Memory B cell (primary cell): ENCODE measurements around the gene DKK2.
"Not testable (repeated sequence)": the region's sequence is repeated elsewhere in the genome, so short reads cannot be mapped to it uniquely, and the experiment has no call there.

Experiments used
- ATAC-seq: fragments of 150-1000 bp; cut with Tn5 transposase; 2 replicates; pipeline ENCODE4 v1.10.0; 2021; ENCODE audit warnings: low read depth, mild to moderate bottlenecking, moderate library complexity
- DNase-seq, 2 donors: peaks; one replicate each; pipeline ENCODE4 v3.0.0; 2022; ENCODE audit warnings: low spot score in 2 of 2
- H3K27ac Mint-ChIP-seq: one replicate; pipeline ENCODE4 v1.8.0; 2022; ENCODE audit warnings: mild to moderate bottlenecking, moderate library complexity, mixed read lengths
- H3K27me3 Mint-ChIP-seq: one replicate; pipeline ENCODE4 v1.8.0; 2022; ENCODE audit warnings: mixed read lengths
- H3K36me3 Mint-ChIP-seq: one replicate; pipeline ENCODE4 v1.8.0; 2022; ENCODE audit warnings: mild to moderate bottlenecking, mixed read lengths
- H3K4me1 Mint-ChIP-seq: one replicate; pipeline ENCODE4 v1.8.0; 2022; ENCODE audit warnings: mixed read lengths
- H3K4me3 Mint-ChIP-seq: one replicate; pipeline ENCODE4 v1.8.0; 2022; ENCODE audit warnings: mild to moderate bottlenecking, moderate library complexity, mixed read lengths
- H3K9me3 Mint-ChIP-seq: one replicate; pipeline ENCODE4 v1.8.0; 2022; ENCODE audit warnings: mixed read lengths

Gene DKK2

DNA sequence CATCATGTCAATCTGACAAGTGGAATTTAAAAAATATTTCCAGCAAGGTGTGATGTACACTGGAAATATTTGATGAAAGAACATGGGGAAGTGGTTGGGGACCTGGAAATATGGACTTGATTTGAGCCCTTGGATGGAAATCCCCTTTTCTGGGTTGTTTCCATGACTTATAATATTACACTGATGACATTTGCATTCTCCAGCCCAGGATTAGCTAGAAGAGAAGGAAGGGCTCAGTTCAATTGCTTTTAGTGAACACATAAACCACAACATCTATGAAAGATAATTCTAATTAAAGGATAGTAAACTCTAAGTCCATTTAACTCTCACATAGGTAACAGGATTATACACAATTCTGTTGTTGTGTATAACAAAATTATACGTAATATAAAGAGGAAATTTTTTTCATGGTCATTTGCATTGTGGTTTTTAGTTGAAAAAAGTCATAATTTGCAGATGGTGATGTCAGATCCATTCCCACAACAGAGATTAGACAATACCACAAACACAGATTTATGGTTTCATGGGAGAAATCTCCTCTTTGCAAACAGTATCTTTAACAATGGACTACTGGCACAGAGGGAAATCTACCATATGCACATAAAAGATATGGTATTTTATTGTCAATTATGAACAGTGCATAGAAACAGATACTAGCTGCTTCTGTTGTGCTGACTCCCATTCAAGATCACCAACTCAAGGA, 126.5 kb downstream of the DKK2 start:
- Mint-ChIP-seq H3K4me1 (no peaks in the 10 kb centered on the region), H3K9me3 (no peaks in the 10 kb centered on the region), H3K27ac (no peak overlapping the region), H3K27me3 (no peaks in the 10 kb centered on the region), H3K4me3 (no peak overlapping the region), H3K36me3 (no peaks in the 10 kb centered on the region)
- ATAC-seq (no peak), DNase-seq (no peak)

DNA sequence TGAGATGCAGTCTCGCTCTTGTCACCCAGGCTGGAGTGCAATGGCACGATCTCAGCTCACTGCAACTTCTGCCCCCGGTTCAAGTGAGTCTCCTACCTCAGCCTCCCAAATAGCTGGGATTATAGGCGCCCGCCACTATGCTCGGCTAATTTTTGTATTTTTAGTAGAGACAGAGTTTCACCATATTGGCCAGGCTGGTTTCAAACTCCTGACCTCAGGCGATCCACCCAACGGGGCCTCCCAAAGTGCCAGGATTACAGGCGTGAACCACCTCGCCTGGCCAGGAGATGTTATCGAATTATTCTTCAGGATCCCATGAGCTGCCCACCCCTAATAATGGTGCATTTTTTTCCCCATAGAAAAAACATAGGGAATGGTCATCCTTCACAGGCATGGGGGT, 128.1 kb downstream of the DKK2 start:
- not testable (repeated sequence) for ATAC-seq, DNase-seq, H3K27ac Mint-ChIP-seq, H3K4me3 Mint-ChIP-seq, H3K27me3 Mint-ChIP-seq, H3K9me3 Mint-ChIP-seq, H3K36me3 Mint-ChIP-seq, H3K4me1 Mint-ChIP-seq

DNA sequence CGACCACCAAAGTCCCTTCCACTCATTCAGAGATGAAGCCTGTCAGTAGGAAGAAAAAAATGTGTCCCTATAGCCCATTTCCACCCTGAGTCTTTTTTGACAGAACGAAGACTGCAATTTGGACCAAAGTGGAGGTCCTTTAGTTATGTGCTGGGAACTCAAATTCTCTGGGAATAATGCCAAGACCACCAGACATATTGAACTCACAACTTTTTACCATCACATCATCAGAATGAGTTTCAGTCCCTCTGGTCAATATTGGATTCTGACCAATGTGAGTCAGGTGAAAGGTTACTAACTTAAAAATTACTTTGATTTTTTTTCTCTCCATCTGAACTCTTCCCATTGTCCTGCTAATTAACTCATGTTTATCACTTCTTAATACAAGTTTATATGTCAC, 128.9 kb downstream of the DKK2 start:
- H3K27me3 Mint-ChIP-seq = no peaks in the 10 kb centered on the region
- no peaks in the 10 kb centered on the region for H3K36me3 Mint-ChIP-seq
- H3K4me1 Mint-ChIP-seq = no peaks in the 10 kb centered on the region
- ATAC-seq (no peak), DNase-seq (no peak)
- no peaks in the 10 kb centered on the region for H3K9me3 Mint-ChIP-seq
- H3K4me3 Mint-ChIP-seq = no peak overlapping the region
- H3K27ac Mint-ChIP-seq = no peak overlapping the region

DNA sequence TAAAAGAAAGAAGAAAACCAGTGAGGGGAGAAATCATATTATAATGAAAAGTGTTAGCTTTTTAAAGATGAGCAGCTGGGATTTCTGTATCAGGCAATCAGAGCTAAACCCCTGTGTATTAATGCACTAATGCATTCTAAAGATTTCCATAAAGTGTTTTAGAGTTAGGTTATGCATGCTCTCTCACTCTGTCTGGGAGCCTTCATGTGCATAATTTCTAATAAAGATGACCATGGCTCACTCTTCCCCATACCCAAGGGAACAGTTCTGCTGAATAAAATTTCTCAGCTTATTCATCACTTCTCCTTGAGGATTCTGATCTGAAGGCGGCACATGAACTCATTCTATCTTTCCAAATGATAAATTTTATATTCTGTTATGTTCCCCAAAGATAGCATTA, 129.4 kb downstream of the DKK2 start:
- H3K9me3 Mint-ChIP-seq = peaks cover 1% of the 10 kb centered on the region
- no peak overlapping the region for H3K27ac Mint-ChIP-seq

DNA sequence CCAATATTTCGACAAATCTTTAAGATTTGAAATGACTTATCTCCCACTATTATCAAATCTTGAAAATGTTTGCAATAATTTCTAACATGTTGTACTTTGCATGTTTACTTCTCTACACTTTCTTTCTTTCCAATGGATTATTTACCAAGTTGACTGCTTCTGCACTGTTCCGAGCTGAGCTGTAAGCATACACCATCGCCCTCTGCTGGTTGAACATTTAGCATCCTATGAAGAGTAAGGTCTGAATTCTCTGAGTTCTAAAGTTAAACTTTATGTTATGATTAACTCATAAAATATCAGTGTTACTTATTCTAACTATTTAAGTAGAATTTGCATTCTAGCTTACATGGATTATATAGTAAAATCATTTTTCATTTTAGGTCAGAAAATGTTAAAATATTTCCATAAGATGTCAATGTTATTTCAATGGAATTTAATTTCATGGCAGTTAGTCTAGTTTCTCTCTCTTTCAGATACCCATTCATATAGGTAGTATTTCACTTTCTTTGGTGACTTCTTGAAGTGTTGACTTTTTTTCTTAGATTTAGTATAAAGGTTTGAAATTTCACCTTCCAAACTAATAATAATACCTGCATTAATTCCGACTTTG, 137.4 kb downstream of the DKK2 start:
- ATAC-seq = no peak
- DNase-seq = no peak
- Mint-ChIP-seq H3K4me1 (no peaks in the 10 kb centered on the region), H3K27me3 (no peaks in the 10 kb centered on the region), H3K9me3 (peaks cover 11% of the 10 kb centered on the region), H3K27ac (no peak overlapping the region), H3K4me3 (no peak overlapping the region), H3K36me3 (no peaks in the 10 kb centered on the region)

More for the DNA sequence above, 129.4 kb downstream of the DKK2 start:
- no peak overlapping the region for H3K4me3 Mint-ChIP-seq
- no peaks in the 10 kb centered on the region for H3K36me3 Mint-ChIP-seq
- no peaks in the 10 kb centered on the region for H3K27me3 Mint-ChIP-seq
- DNase-seq (no peak), ATAC-seq (no peak)
- no peaks in the 10 kb centered on the region for H3K4me1 Mint-ChIP-seq

DNA sequence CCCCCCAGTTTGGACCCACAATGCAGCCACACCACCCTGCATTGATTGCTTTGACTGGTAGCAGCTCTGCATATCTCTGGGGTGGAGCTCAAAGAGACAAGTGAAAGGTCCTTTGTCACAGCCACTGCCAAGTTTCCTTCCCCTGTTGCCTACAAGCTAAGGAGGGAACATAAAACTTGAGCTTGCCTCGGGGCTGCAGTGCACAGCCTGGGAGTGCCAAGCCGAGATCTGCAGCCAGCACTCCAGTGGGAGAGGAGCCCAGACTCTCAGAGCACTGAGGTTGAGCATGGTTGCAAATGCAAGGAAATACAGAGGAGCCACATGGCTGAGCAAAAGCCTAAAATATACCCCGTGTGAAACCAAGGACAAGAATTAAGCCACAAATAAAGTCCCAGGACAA, 142.2 kb downstream of the DKK2 start:
- Mint-ChIP-seq H3K36me3 (no peaks in the 10 kb centered on the region), H3K4me1 (no peaks in the 10 kb centered on the region), H3K27me3 (no peaks in the 10 kb centered on the region), H3K9me3 (peaks cover 8% of the 10 kb centered on the region), H3K27ac (no peak overlapping the region), H3K4me3 (no peak overlapping the region)
- no peak for ATAC-seq
- DNase-seq = no peak

DNA sequence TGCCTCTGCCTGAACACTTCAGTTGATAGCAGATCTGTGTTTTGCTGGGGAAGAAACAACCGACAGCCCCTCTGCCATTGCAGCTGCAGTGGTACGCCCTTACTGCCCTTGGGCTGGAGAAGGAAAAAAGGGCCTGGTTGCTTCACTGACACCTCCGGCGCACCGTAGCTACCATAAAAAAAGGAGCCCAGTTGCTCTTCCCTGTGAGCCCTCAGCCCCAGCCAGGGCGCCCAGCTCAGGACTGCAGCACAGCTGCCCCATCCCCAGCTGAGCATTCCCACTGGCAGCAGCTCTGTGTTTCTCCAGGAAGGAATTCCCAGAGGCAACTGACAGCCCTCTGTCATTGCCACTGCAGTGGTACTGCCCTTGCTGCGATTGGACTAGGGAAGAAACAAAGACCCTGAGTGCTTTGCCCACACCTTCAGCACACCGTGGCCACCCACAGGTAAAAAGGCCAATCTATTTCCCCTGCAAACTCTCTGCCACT, 142.7 kb downstream of the DKK2 start:
- H3K4me3 Mint-ChIP-seq = no peak overlapping the region
- H3K27me3 Mint-ChIP-seq = no peaks in the 10 kb centered on the region
- H3K27ac Mint-ChIP-seq = no peak overlapping the region
- ATAC-seq (no peak), DNase-seq (no peak)
- peaks cover 5% of the 10 kb centered on the region for H3K9me3 Mint-ChIP-seq
- H3K36me3 Mint-ChIP-seq = no peaks in the 10 kb centered on the region
- no peaks in the 10 kb centered on the region for H3K4me1 Mint-ChIP-seq

DNA sequence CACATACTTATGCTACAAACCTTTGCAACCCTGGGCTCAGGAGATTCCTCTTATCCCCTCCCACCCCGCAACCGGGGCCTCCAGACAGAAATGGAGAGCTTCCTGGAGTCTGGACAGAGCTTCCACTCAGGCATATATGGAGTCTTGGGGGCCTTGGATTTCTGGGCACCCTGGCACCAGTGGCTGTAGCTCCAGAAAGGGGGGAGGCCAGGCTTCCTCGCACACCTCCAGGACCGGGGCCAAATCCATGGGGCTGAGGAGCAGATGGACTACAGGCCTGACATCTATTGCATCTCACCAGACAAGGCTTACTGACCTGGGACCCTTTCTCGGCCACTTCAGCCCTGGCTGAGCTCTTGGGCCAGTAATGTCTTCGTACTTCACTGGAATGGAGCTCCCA, 143.3 kb downstream of the DKK2 start:
- no peak overlapping the region for H3K4me3 Mint-ChIP-seq
- H3K27me3 Mint-ChIP-seq = no peaks in the 10 kb centered on the region
- no peaks in the 10 kb centered on the region for H3K4me1 Mint-ChIP-seq
- no peak for ATAC-seq
- H3K36me3 Mint-ChIP-seq = no peaks in the 10 kb centered on the region
- H3K9me3 Mint-ChIP-seq = peaks cover 4% of the 10 kb centered on the region
- no peak for DNase-seq
- H3K27ac Mint-ChIP-seq = no peak overlapping the region

DNA sequence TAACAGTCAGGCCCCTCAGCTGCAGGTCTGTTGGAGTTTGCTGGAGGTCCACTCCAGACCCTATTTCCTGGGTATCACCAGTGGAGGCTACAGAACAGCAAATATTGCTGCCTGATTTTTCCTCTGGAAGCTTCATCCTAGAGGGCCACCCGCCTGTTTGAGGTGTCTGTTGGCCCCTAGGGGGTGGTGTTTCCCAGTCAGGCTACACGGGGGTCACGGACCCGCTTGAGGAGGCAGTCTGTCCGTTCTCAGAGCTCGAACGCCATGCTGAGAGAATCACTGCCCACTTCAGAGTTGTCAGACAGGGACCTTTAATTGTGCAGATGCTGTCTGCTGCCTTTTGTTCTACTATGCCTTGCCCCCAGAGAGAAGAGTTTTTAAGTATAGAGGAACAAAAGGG, 160.8 kb downstream of the DKK2 start:
- Mint-ChIP-seq H3K27ac (no peak overlapping the region), H3K9me3 (peaks cover 5% of the 10 kb centered on the region), H3K4me1 (no peaks in the 10 kb centered on the region), H3K4me3 (no peak overlapping the region), H3K27me3 (no peaks in the 10 kb centered on the region), H3K36me3 (no peaks in the 10 kb centered on the region)
- DNase-seq (no peak), ATAC-seq (no peak)
